GM12892 (cell line): ENCODE data around the gene LRRC4B.

Source experiments
- POLR2A ChIP-seq: IDR thresholded peaks from 2 replicates; pipeline ENCODE4 v1.6.1; 2011; ENCODE audit warnings: low read depth, low read length, control low read depth
- POLR2AphosphoS5 ChIP-seq: IDR thresholded peaks from 2 replicates; pipeline ENCODE4 v1.6.1; 2011; ENCODE audit warnings: low read depth, low read length, control low read depth
- TAF1 ChIP-seq: IDR thresholded peaks from 2 replicates; pipeline ENCODE4 v1.6.1; 2011; ENCODE audit warnings: low read depth, mild to moderate bottlenecking, control low read depth, low read length, borderline replicate concordance

DNA sequence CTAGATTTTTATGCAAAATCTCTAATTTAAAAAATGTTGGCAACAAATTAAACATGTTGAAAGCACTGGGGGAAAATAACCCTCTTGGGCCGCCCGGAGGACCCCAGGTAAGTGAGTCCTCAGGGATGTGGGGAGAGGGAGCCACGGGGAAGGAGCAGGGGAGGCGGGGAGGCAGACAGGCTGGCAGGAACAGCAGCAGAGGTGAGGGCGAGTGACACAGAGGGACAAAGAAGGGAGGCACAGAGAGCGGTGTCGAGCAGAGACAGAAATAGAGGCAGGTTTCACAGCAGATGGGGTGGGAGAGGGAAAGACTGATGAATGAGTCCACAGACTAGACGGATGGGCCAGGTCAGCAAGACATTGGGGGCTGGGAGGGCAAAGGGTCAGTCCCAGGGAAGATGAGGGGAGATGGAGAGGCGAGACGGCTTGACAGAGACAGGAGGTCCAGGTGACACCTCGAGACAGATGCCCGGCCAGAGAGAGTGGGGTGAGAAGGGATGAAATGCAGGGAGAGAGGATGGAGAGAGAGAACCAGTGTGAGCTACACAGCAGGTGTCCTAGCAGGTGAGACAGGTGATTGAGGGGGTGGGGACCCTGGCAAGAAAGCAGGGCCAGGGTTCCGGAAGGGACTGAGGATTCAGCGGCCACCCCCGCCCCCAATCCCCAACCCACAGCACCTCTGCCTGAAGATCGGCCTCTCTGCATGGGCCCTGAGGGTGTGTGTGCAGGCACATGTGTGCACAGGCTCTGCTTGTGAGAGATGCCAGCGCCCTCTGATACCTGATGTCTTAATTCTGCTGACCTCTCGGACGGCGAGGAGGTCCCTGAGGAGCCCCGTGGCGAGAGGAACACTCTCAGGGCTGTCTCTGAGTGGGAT lies 3.8 kb downstream of the LRRC4B start:
- no peak for TF ChIP-seq POLR2A
- no peak for TF ChIP-seq POLR2AphosphoS5
- TF ChIP-seq TAF1, result no peak
